Activated CD8-positive, alpha-beta memory T cell treated with anti-CD3 and anti-CD28 coated beads, Interleukin-2, amount 50 U/mL, for 4 hours (primary cell): ENCODE data around the gene TMEM86B.
A peak's percentile ranks its signal among the peaks of the same experiment; 100 is the strongest.
"Not testable (repeated sequence)": the region's sequence is repeated elsewhere in the genome, so short reads cannot be mapped to it uniquely, and the experiment has no call there.

ENCODE experiments used
- DNase-seq: peaks from one replicate; pipeline ENCODE4 v3.0.0-alpha.2; 2020

The TMEM86B gene

DNA sequence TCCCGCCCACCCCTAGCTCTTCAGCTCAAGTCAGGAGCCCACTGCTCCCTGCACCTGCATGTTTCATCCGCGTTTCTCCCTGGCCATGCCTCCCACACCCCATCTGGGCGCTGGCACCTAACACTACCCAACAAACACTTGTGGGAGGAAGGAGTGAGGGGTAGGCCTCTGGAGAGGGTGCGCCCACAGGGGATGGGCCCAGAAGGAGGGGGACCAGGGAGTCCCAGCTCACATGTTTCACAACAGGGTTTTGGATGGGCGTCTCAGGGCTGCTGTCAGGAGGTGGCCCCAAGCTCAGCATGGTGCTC, 12.1 kb upstream of the TMEM86B start:
- no peak for DNase-seq

DNA sequence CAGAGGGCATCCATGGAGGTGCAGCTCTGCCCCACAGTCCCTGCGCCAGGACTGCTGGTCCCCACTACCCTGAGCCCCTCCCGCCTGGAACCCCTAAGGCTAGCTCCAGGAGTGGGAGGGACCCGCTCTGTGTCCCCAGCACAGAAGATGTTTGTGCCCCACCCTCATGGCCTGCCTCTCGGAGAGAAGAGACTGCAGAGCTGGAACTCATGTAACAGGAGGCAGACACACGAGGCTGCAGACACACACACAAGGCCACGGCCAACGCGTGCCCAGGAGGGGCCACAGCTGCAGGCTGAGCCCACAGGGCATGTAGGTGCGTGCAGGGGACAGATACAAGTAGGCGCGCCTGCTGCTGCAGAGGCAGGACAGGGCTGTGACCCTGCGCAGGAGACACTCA, 10.4 kb upstream of the TMEM86B start:
- DNase-seq = no peak

DNA sequence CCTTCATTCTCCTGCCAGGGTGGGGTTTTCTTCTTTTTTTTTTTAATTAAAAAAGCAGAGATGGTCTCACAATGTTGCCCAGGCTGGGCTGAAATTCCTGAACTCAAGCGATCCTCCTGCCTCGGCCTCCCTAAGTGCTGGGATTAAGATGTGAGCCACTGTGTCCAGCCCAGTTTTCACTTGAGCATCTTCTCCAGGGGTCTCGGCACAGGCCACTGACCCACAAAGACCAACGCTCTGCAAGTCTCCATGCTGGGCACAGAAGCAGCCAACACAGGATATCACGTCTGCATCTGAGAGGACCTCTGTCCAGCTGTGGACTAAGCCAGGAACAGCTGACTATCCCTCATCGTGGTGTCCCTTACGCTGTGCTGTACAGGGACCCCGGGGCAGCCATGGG, 9.5 kb upstream of the TMEM86B start:
- no peak for DNase-seq

DNA sequence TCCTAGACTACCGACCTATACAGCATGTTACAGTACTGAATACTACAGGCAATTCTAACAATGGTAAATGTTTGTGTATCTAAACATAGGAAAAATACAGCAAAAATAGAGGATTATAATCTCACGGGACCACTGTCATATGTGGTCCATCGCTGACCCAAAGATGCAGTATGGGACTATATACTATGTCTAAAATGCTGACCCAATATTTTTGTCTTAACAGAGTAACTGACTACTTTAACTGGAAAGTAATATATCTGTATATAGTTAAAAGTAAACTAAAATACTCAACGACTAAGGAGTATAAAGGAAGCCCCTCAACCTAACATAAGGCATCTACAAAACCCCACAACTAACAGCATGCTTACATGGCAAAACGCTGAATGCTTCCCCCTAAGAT, 4.4 kb upstream of the TMEM86B start:
- no peak for DNase-seq

DNA sequence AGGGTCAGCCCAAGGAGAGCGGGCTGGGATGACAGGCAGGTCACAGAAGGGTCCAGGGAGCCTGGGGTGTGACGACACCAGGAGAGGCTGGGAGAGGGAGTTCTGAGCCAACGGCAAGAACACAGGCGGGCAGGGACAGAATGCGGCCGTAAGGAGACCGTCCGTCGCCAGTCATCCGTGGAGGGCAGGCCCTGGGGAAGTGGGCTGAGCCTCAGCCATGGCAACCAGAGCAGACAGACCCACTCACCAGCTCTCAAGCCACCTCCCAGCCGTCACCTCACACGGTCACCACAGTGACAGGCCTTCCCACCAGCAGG, 3.7 kb upstream of the TMEM86B start:
- no peak for DNase-seq

GRCh38 chr19:55231391-55232285, 3.1 kb upstream of the TMEM86B start:
- no peak for DNase-seq

DNA sequence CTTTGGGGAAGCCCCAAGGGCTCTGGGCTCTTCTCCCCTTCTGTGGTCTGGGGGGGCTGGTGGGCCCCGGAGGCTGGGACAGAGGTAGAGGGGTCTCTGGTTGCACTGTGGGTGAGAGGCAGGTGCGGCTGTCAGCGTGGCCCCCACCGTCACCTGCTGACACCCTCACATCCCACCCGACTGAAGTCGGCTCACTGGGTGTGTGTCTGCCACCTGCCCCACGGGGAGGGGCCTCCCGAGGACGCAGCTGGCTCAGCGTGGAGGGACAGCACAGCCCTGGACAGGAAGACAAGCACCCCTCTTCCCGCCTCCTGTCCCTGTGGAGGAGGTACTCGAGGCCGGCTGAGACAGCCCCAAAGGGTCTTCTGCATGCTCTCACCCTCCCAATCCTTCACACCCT, 2.2 kb upstream of the TMEM86B start:
- DNase-seq = no peak

GRCh38 chr19:55230329-55230728, 1.8 kb upstream of the TMEM86B start:
- DNase-seq = no peak

DNA sequence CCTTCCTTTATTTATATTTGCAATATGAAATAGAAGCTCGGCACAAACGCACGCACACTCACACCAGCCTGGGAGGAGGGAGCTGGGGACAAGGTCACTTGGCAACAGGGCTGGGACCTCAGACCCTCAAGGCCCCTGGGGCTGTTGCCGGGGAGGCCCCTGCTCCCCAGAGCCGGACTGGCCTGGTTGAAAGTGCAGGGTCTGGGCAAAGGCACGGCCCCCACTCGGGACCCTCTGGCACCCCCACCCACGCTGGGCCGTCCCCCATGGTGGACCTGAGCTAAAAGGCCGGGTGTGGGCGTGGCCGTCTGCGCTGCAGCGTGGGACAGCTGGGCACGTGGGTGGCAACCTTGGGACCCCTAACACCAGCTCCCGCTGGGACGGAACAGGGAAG, 1.2 kb upstream of the TMEM86B start:
- no peak for DNase-seq

DNA sequence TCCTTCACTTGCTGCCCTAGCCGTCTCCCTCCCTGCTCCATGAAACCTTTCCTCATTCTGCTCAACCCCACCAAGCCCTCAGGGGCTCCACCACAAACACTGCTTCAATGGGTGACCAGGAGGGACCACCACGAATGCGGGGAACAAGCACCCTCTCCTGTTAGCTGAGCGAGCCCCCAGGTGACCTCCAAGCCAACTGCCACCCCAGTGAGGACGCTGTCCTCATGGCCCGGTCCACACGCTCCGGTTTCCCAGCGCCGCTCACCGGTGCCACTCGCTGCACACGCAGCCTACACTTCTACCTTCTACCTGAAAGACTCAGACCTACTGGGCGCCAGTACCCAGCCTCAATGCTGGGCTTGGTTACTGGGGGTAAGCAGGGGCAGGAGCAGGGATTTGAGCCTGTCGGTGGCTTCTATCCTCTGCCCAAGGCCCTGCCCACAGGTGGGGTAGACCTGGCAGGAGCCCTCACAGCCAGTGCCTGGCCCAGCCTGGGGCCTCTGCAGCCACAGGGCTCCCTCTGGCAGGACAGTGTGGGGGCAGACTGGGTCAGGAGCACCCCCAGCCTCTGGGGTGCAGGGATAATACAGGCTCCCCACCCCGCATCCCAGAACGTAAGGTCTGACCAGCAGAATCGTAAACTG, 704 bp upstream of the TMEM86B start:
- DNase-seq = no peak

GRCh38 chr19:55228015-55228391, 560 bp downstream of the TMEM86B start:
- no peak for DNase-seq

GRCh38 chr19:55227241-55228014, 1.1 kb downstream of the TMEM86B start:
- DNase-seq = no peak

DNA sequence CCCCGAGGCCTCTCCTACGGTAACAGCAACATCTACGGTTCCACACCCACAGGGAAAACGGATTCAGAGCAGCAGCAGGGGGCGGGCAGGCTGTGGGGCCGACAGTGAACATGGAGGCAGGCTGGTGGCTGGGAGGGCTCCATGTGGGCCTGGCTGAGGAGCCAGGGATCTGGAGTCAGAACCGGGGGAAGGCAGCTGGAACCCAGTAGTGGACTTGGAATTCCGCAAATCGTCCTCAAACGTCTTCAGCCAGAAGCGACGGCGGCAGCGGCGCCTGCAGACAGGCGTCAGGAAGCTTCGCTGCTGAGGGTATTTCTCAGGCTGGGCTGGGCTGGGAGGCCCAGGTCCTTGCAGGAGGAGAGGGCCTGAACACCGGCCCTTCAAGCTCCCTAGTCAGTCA, 1.8 kb downstream of the TMEM86B start:
- DNase-seq = no peak

- no peak for DNase-seq
These were observed 2.3 kb downstream of the TMEM86B start for GRCh38 chr19:55226273-55226672.

GRCh38 chr19:55225415-55225958, 3.1 kb downstream of the TMEM86B start:
- DNase-seq = no peak

DNA sequence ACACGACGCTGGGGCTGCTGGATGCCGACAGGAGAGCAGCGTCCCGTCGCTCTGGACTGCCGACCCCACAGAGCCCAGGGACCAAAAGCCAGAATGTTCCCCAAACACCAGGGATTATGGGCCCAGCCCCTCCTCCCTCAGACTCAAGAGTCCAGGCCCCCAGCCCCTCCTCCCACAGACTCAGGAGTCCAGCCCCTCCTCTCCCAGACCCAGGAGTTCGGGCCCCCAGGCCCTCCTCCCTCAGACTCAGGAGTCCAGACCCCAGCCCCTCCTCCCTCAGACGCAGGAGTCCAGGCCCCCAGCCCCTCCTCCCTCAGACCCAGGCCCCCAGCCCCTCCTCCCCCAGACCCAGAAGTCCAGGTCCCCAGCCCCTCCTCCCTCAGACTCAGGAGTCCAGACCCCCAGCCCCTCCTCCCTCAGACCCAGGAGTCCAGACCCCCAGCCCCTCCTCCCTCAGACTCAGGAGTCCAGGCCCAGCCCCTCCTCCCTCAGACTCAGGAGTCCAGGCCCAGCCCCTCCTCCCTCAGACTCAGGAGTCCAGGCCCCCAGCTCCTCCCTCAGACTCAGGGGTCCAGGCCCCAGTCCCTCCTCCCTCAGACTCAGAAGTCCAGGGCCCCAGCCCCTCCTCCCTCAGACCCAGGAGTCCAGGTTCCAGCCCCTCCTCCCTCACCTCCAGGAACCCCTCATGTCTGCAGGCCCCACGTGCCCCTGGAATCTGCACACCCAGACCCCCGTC, 3.7 kb downstream of the TMEM86B start:
- not testable (repeated sequence) for DNase-seq

GRCh38 chr19:55224038-55224665, 4.4 kb downstream of the TMEM86B start:
- DNase-seq = no peak

GRCh38 chr19:55223291-55224037, 5.1 kb downstream of the TMEM86B start:
- no peak for DNase-seq

DNA sequence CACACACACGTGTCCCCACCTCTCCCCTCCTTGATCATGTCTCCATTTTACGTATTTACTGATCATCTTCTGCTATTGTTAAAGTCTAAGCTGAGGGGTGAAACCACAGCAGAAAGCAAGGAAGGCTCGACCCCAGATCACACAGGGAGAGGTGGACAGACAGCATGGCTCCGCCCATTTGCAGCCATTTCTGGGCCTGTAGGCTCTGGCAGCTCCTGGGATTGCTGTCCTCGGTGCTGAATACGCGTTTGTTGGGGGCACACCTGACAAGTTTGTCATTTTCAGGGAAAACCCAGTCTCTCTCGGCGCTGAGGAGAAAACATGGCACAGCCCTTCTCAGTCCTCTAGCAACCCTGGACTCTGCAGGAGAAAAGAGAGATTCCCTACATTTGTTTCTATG, 8.0 kb downstream of the TMEM86B start:
- DNase-seq = no peak

- DNase-seq = peak; percentile 41
These were observed 11.9 kb downstream of the TMEM86B start for GRCh38 chr19:55216461-55217198.

GRCh38 chr19:55213547-55213946, 15.0 kb downstream of the TMEM86B start:
- no peak for DNase-seq
